ES-I3 (cell line): Measurements from ENCODE around the gene OCIAD1.

Experiments
- H3K36me3 ChIP-seq: 2 replicates; pipeline ENCODE4 v1.6.1; 2013; ENCODE audit warnings: mild to moderate bottlenecking, low read length, control low read depth, moderate library complexity; ENCODE audit not compliant: insufficient read depth
- H3K4me1 ChIP-seq: 2 replicates; pipeline ENCODE4 v1.6.1; 2013; ENCODE audit warnings: mild to moderate bottlenecking, control low read depth, low read length; ENCODE audit not compliant: insufficient read depth
- H3K9ac ChIP-seq: 2 replicates; pipeline ENCODE4 v1.6.1; 2013; ENCODE audit warnings: low read depth, mild to moderate bottlenecking, low read length, moderate library complexity
- H3K9me3 ChIP-seq: 2 replicates; pipeline ENCODE4 v1.6.1; 2013; ENCODE audit warnings: mild to moderate bottlenecking, low read length, moderate library complexity; ENCODE audit not compliant: control insufficient read depth, insufficient read depth

OCIAD1 gene

DNA sequence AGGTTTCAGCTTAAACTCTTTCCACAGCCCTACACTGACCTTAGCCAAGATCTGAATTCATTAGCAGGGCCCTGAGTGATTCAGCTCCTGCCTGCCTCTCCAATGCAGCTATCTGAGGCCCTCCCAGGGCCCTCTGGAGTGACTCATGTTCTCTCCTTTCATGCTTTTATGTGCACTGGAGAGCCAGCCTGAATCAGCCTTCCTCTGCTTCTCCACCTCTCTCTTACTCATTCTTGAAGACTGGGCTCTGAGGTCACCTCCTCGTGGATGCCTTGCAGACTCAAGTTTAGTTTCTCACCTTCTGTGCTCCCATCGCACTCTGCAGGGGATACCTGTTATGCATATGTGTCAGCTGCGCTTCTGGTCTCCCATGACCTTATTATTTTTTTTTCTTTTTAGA, 78.8 kb downstream of the OCIAD1 start:
- no peak overlapping the region for H3K9ac ChIP-seq
- peaks cover 27% of the 10 kb centered on the region; the same call in 1 of the 2 replicates for H3K4me1 ChIP-seq
- H3K9me3 ChIP-seq, result no peaks in the 10 kb centered on the region
- no peaks in the 10 kb centered on the region for H3K36me3 ChIP-seq

DNA sequence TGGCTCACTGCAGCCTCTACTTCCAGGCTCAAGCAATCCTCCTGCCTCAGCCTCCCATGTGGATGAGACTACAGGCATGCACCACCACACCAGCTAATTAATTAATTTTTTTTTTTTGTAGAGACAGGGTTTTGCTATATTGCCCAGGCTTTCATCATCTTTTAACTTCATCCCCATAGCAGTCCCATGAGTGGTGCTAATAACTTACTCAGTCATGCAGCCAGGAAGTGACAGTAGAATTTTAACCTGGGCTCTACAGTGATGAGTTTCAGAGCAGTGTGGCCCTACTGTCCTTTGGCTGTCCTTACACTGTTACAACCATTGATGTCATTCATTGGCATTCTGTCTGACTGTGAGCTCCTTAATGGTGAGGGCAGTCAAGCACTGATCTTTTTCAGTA, 79.6 kb downstream of the OCIAD1 start:
- Histone ChIP-seq H3K9ac (no peak overlapping the region), H3K4me1 (peaks cover 27% of the 10 kb centered on the region; the same call in 1 of the 2 replicates), H3K36me3 (no peaks in the 10 kb centered on the region), H3K9me3 (no peaks in the 10 kb centered on the region)
